NCI-H1092 (cell line): Measurements from ENCODE around the gene SCN8A.

Source experiments
- DNase-seq: peaks from one replicate; lab custom pipeline; 2025; lab: John Stamatoyannopoulos, UW

SCN8A gene

DNA sequence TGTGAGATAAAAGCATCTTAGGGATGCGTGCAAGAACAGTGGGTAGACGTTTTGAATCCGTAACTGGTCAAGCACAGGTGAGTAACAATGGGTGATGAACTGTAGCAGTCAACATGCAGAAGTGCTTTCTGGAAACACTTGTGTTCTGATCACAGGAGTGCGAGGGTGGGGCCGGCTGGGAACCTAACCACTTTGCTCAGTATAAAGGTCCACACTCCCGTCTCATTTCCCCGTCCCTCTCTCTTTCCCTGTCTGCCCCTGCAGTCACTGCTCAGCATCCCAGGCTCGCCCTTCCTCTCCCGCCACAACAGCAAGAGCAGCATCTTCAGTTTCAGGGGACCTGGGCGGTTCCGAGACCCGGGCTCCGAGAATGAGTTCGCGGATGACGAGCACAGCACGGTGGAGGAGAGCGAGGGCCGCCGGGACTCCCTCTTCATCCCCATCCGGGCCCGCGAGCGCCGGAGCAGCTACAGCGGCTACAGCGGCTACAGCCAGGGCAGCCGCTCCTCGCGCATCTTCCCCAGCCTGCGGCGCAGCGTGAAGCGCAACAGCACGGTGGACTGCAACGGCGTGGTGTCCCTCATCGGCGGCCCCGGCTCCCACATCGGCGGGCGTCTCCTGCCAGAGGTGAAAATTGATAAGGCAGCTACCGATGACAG is 130.4 kb downstream of the SCN8A start:
- no peak for DNase-seq

DNA sequence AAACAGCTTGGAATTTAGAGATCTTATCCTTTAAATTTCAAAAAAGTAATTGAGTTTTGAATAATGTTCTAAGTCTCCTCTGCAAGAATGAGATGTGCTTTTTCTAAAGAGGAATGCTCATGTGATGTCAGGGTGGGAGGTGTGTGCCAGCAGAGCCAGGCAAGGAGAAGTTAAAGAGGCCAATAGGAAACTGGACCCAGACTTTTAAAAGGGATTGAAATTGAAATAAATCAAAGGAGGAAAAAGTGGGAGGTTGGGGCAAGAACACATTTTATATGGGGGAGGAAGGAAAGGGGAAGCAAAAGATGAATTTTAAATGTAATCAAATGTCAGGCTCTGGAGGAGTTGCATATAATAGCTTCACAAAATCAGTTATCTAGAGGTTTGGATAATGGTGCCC is 131.4 kb downstream of the SCN8A start:
- no peak for DNase-seq

DNA sequence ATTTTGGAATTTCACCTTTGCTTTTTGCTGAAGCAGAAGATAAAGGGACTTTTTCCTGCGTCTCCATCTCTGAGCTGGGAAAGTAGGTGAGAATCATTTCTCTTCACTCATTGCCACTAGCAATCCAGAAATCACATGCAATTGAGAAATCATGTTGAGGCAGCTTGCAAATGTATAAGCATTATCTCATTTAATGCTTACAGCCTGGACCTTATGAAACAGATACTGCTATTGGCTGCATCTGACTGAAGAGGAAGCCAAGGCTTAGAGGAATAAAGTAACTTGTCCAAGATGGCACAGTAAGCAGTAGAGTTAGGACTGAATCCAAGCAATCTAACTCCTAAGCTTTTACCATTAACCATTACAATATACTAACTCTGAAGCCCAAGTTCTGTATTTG is 135.1 kb downstream of the SCN8A start:
- no peak for DNase-seq

DNA sequence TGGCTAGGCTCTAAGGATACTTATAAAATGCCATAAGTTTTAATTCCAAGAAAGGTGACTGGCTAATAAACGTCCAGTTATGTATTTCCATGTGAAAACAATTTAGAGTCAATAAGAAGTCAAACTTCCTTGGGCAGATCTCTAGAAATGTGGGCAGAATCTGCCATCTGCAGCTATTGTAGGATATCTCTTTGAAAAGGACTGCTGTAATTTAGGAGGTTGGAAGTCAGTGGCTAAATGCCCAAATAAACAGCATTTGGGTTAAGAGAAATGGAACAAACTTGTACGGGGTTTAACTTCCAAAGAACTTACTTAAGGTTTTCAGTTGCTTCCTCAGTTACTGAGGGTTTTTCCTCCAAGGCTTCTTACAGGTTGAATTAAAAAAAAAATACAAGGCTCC is 135.9 kb downstream of the SCN8A start:
- DNase-seq, result no peak

DNA sequence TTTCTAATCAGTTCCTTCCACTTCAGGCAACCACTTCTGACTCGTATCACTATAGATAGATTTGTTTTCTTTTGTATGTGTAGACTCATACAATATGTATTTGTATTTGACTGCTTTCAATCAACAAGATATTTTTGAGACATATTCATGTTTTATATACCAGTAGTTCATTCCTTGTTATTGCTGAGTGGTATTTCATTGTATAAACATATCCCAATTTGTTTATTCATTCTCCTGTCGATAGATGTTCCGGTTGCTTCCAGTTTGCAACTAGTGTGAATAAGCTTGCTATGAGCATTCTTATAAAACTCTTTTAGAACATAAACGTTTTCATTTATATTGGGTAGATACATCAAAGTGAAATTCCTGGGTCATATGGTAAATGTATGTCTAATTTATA is 138.3 kb downstream of the SCN8A start:
- DNase-seq, result no peak

DNA sequence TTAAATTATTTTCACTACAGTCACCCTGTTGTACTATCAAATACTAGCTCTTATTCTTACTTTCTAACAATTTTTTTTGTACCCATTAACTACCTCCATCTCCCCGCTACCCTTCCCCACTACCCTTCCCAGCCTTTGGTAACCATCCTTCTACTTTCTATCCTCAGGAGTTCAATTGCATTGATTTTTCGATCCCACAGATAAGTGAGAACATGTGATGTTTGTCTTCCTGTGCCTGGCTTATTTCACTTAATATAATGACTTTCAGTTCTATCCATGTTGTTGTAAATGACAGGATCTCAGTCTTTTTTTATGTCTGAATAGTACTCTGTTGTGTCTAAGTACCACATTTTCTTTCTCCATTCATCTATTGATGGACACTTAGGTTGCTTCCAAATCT is 139.7 kb downstream of the SCN8A start:
- DNase-seq, result no peak

DNA sequence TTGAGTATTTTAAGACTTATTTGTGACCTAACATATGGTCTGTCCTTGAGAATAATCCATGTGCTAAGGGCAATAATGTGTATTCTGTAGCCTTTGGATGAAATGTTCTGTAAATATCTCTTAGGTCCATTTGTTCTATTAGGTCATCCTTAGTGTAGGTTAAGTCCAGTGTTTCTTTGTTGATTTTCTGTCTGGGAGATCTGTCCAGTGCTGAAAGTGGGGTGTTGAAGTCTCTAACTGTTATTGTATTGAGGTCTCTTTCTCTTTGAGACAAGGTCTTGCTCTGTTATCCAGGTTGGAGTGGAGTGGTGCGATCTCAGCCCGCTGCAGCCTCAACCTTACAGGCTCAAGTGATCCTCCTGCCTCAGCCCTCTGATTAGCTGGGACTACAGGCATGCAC is 149.5 kb downstream of the SCN8A start:
- DNase-seq, result no peak

DNA sequence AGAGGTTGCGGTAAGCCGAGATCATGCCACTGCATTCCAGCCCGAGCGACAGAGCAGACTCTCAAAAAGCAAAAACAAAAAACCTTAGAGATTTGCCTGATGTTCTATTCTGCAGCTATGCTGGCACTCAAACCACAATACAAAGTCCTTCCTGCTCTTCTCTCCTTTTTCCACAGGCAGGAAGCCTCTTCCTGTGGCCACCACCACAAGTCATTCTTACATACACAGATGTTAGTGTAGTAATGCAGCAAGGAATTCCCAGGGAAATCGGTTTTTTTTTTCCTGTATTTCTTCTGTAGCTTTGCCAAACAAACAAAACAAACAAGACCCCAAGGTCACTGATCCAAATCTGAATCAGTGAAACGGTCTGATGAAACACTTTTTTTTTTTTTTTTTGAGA is 153.2 kb downstream of the SCN8A start:
- DNase-seq, result no peak

DNA sequence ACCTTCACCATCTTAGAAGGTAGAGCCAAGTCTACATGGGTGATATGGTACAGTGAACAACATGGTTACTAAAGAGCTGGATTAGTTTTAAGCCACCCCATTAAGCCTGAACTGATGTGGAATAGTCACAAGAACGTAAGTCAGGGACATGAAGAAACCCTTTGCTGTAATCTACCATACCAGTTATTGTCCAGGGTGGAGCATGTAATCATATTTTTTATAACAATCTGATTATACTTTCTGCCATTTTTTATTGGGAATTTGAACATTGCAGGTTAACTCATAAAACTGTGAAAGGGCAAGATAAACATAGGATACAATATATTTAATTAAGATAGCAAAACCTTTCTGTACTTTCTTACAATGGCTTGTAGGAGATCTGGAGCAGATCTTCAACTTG is 153.9 kb downstream of the SCN8A start:
- no peak for DNase-seq

DNA sequence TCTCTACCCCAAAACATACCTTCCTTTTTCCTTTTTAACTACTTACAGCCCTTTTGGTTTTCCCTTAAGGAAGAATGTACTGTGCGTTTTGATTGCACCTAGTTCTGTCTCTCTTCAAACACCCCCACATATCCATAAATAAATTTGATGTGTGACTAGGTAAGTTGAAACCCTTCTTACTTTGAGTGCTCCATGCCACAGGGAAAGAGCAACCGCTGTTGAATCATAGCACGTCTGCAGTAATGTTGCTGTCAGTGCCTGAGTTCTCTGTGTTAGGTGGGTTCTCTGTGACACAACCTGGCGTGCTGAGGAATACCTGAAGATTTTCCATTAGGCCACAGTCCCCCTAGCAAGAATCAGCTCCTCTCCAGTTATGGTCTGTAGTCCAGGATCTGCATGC is 155.4 kb downstream of the SCN8A start:
- no peak for DNase-seq

DNA sequence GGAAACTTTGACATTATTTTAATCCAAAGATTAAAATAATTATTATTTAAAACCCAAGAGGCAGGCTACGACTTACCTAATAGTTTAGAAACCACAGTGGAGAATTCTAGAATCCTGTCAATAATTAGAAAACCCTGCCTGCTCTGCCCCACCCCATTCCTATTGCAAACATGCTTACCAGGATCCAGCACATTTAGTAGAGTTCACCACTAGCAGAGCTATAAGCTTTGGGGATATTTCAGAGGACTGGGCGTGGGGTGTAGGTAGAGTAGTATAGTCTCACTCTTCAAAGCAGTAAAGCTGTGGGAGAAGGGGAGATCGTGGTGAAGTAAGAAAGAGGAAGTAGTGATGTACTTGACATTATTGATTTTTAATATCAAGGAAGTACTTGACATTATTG is 157.2 kb downstream of the SCN8A start:
- DNase-seq, result no peak

DNA sequence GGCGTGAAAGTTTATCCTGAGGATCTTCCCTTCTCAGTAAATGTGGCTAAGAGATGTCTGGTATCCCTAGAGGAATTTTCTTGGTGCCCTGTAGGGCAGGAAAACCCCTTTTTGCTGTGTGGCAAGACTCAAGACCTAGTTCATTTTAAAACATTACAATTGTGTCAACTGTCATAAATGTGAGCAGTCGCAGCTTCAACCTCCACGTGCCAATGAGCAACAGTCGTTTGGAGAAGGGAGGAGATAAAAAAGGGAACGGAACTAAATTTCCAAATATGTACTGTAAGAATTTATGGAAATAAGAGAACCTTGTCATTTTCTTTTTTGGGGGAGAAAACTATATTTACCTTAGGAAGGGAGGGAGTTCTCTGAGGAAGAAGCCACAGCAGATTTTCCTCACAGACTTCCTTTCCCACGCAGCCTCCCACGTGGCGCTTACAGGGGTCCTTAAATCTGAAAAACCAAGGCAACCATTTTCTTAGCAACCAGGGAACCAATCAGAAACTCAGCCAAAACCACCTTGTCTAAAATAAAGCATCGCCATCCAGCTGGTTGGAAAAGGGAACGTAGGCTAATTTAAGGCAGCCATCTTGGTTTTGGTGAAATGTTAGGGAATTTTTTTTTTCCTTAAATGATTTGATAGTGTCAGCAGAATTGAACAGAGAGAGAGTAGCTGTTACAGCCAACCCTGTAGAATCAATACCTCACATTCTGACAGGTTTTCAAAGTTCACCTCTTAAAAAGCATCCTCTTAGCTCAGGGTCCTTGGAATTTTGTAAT is 158.4 kb downstream of the SCN8A start:
- DNase-seq, result no peak

DNA sequence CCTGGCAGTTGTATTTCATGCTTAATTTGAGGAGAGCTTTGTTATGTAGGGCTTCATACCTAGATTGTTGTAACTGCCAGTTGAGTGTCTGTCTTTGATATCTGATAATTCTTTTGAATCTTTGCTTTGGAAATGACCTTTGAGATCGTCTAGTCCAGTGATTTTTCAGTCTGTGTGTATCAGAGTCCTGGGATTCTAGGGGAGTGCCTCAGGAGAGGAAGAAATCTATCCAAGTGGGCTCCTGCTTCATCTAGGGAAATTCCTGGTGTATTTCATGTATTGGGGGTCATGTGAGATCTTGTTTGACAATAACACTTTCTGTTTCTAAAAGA is 158.9 kb downstream of the SCN8A start:
- DNase-seq, result no peak

DNA sequence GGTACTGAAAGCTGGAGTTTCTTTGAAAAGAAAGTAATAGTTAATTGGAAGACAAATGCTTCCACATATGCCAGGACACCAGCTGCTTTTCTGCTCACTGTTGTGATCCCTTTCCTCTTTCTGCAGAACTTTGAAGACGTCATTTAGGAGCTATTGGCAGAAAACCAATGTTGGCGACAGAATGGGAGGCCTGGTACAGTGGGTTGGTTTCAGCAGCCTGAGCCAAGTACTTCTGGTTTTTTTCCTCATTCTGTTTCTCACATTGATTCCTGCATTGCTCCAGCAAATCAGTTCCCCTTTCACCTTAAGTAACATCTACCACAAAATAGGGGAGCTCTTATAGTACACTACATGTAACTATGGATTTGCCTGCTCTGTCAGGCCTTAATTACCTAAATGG is 160.6 kb downstream of the SCN8A start:
- DNase-seq, result no peak

DNA sequence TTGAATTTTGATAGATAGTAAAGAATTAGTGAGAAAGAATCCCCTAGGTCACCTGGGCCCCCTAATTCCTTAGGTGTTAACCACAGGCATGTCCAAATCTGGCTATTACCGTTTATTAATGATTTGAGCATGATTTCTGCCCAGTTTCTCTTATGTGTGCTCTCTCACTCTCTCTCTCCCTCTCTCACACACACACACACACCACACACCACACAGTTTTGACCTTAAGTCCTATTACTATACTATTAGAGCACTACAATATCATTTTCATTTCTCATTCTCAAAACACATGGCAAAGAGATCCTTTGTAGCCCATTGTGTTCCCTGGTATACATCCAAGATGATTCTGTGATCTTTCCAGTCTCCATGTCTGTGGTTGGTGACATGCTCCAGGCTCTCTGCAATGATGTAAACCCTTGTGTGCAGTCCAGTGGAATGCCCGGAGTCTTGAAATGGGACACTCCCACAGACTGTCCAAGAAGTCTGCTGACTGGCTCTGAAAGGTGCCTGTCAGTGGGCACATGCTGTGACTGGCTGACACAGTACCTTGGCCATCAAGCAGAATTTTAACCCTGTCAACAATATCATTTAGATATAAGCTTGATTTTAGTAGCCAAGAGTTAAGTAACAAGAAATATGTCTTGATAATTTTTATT is 161.3 kb downstream of the SCN8A start:
- DNase-seq, result no peak

DNA sequence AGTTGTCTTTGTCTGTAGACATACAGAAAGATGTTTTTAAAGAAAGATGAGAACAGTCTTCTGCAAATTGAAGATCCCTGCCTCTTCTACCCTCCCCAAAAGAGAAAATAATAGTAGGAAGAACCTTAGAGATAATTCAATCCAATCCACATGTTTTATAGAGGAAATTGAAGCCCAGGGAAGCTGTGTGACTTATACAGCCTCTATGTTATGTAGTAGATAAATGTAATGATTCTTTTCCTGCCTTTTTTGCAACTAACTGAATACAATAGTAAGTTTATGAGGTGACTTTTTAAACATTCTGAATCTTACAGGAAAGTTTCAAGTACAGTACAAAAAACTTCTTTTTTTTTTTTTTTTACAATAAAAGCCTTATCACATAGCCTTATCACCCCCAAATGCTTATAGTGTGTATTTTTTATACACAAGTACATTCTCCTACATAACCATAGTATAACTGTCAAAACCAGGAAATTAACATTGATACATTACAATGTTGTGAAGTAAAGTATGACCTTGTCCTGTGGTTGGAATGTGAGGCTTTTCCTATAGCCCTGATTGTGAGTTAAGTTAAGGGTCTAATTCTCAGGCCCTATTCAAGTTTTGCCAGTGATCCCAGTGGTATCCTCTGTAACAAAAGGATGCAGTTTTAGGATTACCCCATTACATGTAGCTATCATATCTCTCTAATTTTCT is 163.1 kb downstream of the SCN8A start:
- no peak for DNase-seq

DNA sequence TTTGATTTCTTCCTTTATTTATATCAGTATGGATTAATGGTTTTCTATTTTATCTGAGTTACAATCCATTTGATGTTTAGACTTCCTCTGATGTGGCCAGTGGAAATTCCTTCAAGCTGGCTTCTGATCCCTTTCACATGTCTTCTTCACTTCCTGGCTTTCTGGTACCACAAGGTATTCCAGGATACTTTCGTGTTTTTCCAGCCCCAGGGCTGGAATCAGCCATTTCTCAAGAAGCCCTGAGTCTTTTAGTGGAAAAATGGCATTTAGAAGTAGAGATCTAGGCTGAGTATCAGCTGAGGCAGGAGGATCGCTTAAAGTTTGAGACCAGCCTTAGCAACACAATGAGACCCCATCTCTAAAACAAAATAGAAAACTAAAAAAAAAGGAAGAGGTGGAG is 164.2 kb downstream of the SCN8A start:
- no peak for DNase-seq

DNA sequence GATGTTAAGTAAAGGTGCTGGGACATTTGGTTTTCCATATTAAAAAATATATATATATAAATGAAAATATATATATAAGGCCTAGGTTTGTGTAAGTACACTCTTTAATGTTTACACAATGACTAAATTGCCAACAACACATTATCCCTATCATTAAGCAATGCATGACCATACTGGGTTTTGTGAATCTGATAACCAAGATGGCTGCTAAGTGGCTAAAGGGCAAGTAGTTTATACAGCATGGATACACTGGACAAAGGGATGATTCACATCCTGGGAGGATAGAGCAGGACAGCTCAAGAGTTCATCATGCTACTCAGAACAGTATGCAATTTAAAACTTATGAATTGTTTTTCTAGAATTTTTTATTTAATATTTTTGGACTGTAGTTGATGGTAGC is 168.1 kb downstream of the SCN8A start:
- no peak for DNase-seq

DNA sequence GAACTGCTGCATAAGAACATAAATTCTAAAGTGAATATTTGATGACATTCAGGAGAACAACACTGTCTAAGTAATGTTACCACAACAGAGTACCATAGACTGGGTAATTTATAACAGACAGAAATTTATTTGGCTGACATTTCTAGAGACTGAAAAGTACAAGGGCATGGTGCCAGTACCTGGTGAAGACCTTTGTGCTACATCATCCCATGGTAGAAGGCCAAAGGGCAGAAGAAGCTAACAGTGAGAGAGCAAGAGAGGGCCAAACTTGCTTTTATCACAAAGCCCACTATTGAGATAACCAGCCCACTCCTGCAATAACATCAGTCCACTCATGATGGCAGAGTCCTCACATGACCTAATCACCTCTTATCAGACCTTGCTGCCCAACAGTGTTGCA is 168.7 kb downstream of the SCN8A start:
- DNase-seq, result no peak

DNA sequence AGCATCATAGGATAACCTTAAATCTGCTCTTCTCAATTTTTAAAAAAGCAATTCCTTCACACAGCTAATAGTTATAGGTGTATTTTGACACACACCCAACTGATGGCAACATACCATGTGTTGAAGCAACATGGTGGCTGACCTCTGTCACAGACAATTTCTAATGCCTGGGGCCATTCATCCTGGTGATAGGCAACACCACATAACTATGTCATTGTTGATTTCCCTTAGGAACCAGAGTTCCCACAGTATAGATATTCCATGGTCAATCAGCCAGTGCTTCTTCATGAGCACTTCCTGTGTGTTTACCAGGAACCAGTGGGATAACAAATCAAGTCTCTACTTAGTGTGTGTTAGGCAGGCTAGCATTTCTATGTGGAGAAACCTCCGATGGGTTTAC is 169.2 kb downstream of the SCN8A start:
- no peak for DNase-seq

DNA sequence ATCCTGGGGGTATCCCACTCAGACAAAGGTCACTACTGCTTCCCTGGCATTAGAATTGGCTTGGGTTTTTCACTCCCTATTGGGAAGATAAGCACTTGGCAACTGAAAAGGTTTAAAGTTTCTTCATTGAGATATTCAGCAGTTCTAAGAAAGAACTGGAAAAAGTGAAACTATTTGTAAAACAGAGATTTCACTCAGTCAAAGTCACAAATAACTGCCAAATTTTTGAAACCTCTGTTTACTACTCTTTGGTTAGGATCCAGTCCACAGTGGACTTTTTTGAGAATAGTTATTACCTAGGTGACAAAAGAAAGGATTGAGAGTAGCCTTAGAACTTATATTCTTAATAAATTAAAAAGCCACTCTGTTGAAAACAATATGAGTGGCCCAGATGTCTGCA is 172.7 kb downstream of the SCN8A start:
- DNase-seq, result no peak

DNA sequence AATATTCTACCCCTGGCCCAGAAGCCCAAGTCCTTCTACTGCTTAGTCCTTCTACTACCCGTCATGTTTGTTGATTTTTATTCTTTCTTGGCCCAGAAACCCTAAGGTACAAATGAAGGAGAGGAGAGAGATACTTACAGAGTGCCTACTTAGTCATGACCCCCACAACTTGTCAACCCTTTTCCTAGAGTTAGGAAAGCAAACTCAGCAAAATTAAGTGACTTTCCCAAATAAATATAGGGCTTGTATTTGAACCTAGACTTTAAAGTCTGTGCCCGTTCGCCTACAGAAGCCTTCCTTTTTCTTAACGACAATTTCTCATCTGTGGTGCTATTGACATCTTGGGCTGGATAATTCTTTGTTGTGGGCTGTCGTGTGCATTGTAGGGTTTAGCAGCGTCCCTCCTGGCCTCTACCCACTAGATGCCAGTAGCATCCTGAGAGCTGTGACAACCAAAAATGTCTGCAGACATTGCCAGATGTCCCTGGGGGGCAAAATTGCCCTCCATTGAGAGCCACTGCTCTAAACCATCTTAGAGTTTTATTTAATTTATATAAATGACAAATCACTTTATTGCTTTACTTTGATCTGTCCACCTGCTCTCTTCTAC is 175.1 kb downstream of the SCN8A start:
- no peak for DNase-seq

DNA sequence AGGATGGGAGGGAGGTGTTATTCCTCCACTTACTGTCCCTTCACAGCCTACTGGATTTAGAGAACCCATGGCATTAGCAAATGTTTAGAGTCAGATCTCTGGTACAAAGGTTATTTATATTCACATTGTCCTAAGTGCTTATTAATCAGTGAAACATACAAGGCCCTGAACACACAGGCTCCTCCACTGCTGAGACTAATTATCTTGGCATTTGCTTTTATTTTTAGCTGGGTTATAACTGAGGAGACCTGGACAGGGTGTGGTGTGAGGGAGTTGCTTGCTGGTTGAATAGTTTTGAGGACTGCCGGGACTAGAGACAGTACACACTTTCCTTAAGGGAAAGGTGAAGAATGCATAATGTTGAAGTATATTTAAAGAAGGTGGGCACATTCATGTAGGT is 180.0 kb downstream of the SCN8A start:
- no peak for DNase-seq
